AG09309 (cell line): Measurements from ENCODE around the gene ADAMTS2.

Experiments used
- DNase-seq: peaks from one replicate; pipeline ENCODE4 v3.0.0-alpha.2; 2010; ENCODE audit warnings: low read depth
- H3K4me3 ChIP-seq: 2 replicates; pipeline ENCODE4 v1.5.1; 2011; ENCODE audit warnings: mild to moderate bottlenecking, low read depth, low read length, moderate library complexity; ENCODE audit not compliant: control insufficient read depth
- CTCF ChIP-seq: IDR thresholded peaks from 2 replicates; pipeline ENCODE4 v1.5.1; 2011; ENCODE audit warnings: mild to moderate bottlenecking, low read depth, low read length, inconsistent platforms; ENCODE audit not compliant: insufficient read depth, control insufficient read depth; ENCODE audit errors: missing control alignments

ADAMTS2 gene

DNA sequence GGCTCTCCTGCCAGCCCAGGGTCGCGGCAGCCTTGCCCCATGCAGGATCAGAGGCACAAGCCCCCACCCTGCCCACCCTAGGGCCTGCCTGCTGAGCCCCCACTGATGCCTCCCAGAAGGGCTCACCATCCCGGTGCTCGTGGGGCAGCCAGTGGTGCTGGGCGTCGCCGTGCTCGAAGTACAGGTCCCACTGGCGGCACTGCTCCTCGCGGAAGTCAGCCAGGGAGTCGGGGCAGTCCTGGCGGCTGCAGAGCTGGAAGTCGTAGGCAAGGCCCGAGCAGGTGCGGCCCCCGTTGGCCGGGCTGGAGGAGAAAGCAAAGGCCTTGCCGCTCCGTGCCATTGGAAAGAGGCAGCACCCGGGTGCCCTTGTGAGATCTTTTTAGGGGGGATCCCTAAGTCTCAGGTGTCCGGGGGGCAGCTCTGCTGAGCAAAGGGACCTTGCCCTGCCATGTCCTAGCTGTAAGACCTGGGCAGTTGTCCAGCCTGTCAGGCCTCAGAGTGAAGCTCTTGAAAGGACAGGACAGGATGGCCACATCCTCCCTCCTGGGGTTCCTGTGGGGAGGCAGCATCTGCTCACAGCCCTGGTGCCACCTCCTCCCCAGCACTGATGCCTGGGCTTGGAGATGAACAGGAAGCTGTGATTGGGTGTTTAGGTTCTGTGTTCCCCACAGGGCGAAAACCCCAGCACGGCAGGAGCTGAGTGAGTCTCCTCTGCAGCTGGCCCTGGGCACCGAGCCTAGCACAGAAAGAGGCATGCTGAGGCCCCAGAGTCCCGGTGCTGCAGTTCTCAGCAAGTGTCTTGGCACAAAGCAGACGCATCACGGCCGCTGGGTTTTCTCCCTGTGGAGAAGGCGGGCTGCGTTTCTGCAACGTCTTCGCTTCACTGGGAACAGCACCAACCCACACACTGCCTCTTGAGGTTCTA is 207.4 kb downstream of the ADAMTS2 start:
- no peak for TF ChIP-seq CTCF
- DNase-seq: no peak
- H3K4me3 ChIP-seq: no peak overlapping the region

- no peak overlapping the region for H3K4me3 ChIP-seq
- no peak for DNase-seq
- no peak for TF ChIP-seq CTCF
Observed at GRCh38 chr5:179137016-179137642, 208.1 kb downstream of the ADAMTS2 start.

DNA sequence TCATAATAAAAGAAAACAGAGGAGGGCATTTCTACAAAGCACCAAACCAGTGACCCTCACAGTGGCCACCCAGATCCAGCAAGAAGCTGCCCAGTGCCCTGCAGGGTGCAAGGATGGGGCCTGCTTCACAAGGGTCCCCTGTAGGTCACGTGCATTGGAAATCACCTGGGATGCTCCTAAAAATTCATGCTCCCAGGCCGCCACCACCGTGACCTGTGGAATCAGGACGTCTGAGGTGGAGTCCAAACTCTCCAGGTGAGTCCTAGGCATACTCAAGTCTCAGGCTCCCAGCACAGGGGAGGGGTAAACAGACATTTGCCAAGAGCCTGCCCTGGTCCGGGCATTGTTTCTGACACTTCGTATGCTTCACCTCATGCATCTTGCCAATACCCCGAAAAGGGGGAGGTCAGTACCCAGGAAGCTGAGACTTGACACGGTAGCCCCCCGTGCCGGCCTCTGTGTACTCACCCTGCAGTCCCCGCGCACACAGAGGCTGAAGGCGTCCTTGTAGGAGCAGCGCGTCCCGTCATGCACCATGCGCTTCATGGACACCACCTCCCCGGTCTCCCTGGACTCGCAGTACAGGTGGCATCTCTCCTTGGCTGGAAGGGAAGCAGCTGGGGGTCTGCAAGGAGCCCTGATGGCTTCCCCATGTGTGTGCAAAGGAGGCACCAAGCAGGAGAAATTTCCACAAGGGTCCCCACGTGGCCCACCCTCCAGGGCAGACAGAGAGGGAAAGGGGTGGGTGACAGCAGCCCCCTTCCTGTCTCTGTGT is 209.6 kb downstream of the ADAMTS2 start:
- no peak for DNase-seq
- no peak overlapping the region for H3K4me3 ChIP-seq
- TF ChIP-seq CTCF: no peak

- TF ChIP-seq CTCF: no peak
- H3K4me3 ChIP-seq: no peak overlapping the region
- no peak for DNase-seq
Observed at GRCh38 chr5:179135006-179135405, 210.3 kb downstream of the ADAMTS2 start.

- DNase-seq: no peak
- no peak for TF ChIP-seq CTCF
- H3K4me3 ChIP-seq: no peak overlapping the region
Observed at GRCh38 chr5:179134511-179134910, 210.8 kb downstream of the ADAMTS2 start.

DNA sequence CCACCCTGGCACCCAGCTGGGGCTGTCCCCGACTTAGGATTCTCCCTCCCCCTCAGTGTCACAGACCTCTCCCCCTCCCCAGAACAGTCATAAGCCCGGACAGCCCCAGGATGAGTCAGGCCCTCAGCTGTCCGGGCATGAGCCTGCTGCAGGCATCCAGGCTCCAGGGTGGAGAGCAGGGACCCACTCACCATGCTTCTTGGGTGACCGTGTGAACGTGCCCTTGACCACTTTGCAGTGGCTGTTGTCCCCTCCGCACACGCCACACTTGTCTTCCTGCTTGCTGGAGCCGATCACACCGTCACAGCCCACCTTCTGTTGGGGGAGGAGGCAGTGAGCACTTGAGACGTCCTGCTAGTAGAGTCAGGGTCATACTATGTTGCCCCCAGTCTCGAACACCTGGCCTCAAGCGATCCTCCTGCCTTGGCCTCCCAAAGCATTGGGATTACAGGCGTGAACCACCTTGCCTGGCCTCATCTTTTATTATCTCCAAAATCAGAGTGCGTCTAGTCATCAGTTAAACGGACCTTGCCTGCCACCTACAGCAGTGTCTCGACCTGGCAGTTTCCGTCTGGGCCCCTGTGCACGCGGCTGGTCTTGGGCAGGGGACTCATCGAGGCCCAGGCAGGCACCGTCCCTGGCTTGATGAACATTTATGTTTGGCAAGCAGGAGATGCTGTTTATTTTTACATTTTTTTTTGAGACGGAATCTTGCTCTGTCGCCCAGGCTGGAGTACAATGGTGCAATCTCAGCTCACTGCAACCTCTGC is 212.5 kb downstream of the ADAMTS2 start:
- no peak overlapping the region for H3K4me3 ChIP-seq
- TF ChIP-seq CTCF: no peak
- no peak for DNase-seq
